HG03108 (cell line): ENCODE results near the gene ANKS1B.
"Not testable (repeated sequence)": the region's sequence is repeated elsewhere in the genome, so short reads cannot be mapped to it uniquely, and the experiment has no call there.

ENCODE experiments used
- ATAC-seq: cut with Tn5 transposase; IDR thresholded peaks from one replicate; pipeline ENCODE4 v1.9.1; 2021; ENCODE audit warnings: moderate library complexity; ENCODE audit not compliant: unreplicated experiment

ANKS1B gene

GRCh38 chr12:99609455-99610181 lies 375.1 kb downstream of the ANKS1B start:
- ATAC-seq, result no peak

GRCh38 chr12:99600388-99600787 lies 384.3 kb downstream of the ANKS1B start:
- peak; percentile 92 for ATAC-seq

- ATAC-seq, result no peak
Measured at GRCh38 chr12:99598785-99599184, 386.0 kb downstream of the ANKS1B start.

GRCh38 chr12:99596762-99597161 lies 388.0 kb downstream of the ANKS1B start:
- ATAC-seq, result no peak

- not testable (repeated sequence) for ATAC-seq
Measured at GRCh38 chr12:99577125-99577524, 407.6 kb downstream of the ANKS1B start.

- ATAC-seq, result no peak
Measured at GRCh38 chr12:99573980-99574379, 410.8 kb downstream of the ANKS1B start.

GRCh38 chr12:99567072-99567471 lies 417.7 kb downstream of the ANKS1B start:
- no peak for ATAC-seq

- no peak for ATAC-seq
Measured at GRCh38 chr12:99558109-99558508, 426.6 kb downstream of the ANKS1B start.

GRCh38 chr12:99553461-99553860 lies 431.3 kb downstream of the ANKS1B start:
- ATAC-seq, result no peak

GRCh38 chr12:99552022-99552421 lies 432.7 kb downstream of the ANKS1B start:
- no peak for ATAC-seq

GRCh38 chr12:99549651-99550050 lies 435.1 kb downstream of the ANKS1B start:
- ATAC-seq, result no peak

- no peak for ATAC-seq
Measured at GRCh38 chr12:99549196-99549595, 435.5 kb downstream of the ANKS1B start.

- ATAC-seq, result no peak
Measured at GRCh38 chr12:99544457-99544856, 440.3 kb downstream of the ANKS1B start.

- peak; percentile 98 for ATAC-seq
Measured at GRCh38 chr12:99529966-99530365, 454.8 kb downstream of the ANKS1B start.

GRCh38 chr12:99528478-99528877 lies 456.3 kb downstream of the ANKS1B start:
- no peak for ATAC-seq

GRCh38 chr12:99523853-99524252 lies 460.9 kb downstream of the ANKS1B start:
- ATAC-seq, result no peak

GRCh38 chr12:99522456-99522855 lies 462.3 kb downstream of the ANKS1B start:
- no peak for ATAC-seq

- ATAC-seq, result no peak
Measured at GRCh38 chr12:99521664-99522063, 463.1 kb downstream of the ANKS1B start.

GRCh38 chr12:99513066-99513465 lies 471.7 kb downstream of the ANKS1B start:
- no peak for ATAC-seq

GRCh38 chr12:99505805-99506204 lies 478.9 kb downstream of the ANKS1B start:
- ATAC-seq, result no peak

GRCh38 chr12:99498756-99499155 lies 486.0 kb downstream of the ANKS1B start:
- ATAC-seq, result no peak

- ATAC-seq, result no peak
Measured at GRCh38 chr12:99495799-99496198, 488.9 kb downstream of the ANKS1B start.

GRCh38 chr12:99493197-99493596 lies 491.5 kb downstream of the ANKS1B start:
- no peak for ATAC-seq
